ENCODE data around the gene TAF4. TPM values are rescaled to one million over a fixed set of nuclear protein-coding genes. Genes with fewer than 3 reads are reported as not detected.

Gene TAF4
- total RNA-seq, 1 donor from 2014 or later, result 3.1 TPM

- DNase-seq (ENCODE audit: low read depth, low spot score), result no peak
These were observed 20.6 kb downstream of the TAF4 start for GRCh38 chr20:62045118-62045517.

GRCh38 chr20:62044631-62045030 lies 21.1 kb downstream of the TAF4 start:
- no peak for DNase-seq (ENCODE audit: low read depth, low spot score)

- no peak for DNase-seq (ENCODE audit: low read depth, low spot score)
These were observed 22.4 kb downstream of the TAF4 start for GRCh38 chr20:62043131-62043914.

- DNase-seq (ENCODE audit: low read depth, low spot score), result no peak
These were observed 23.5 kb downstream of the TAF4 start for GRCh38 chr20:62042025-62042820.

GRCh38 chr20:62040933-62041332 lies 24.7 kb downstream of the TAF4 start:
- DNase-seq (ENCODE audit: low read depth, low spot score), result no peak

- DNase-seq (ENCODE audit: low read depth, low spot score), result no peak
These were observed 25.2 kb downstream of the TAF4 start for GRCh38 chr20:62040381-62040922.

GRCh38 chr20:62039738-62040137 lies 25.9 kb downstream of the TAF4 start:
- DNase-seq (ENCODE audit: low read depth, low spot score), result no peak

GRCh38 chr20:62032609-62033368 lies 32.9 kb downstream of the TAF4 start:
- DNase-seq (ENCODE audit: low read depth, low spot score), result no peak

- no peak for DNase-seq (ENCODE audit: low read depth, low spot score)
These were observed 34.1 kb downstream of the TAF4 start for GRCh38 chr20:62031462-62032092.

- DNase-seq (ENCODE audit: low read depth, low spot score), result no peak
These were observed 34.7 kb downstream of the TAF4 start for GRCh38 chr20:62030834-62031434.

GRCh38 chr20:62030357-62030756 lies 35.3 kb downstream of the TAF4 start:
- DNase-seq (ENCODE audit: low read depth, low spot score), result no peak

GRCh38 chr20:62029949-62030348 lies 35.7 kb downstream of the TAF4 start:
- DNase-seq (ENCODE audit: low read depth, low spot score), result no peak

- no peak for DNase-seq (ENCODE audit: low read depth, low spot score)
These were observed 36.4 kb downstream of the TAF4 start for GRCh38 chr20:62029296-62029695.

- DNase-seq (ENCODE audit: low read depth, low spot score), result no peak
These were observed 37.3 kb downstream of the TAF4 start for GRCh38 chr20:62028384-62028783.

GRCh38 chr20:62027698-62028321 lies 37.9 kb downstream of the TAF4 start:
- no peak for DNase-seq (ENCODE audit: low read depth, low spot score)

GRCh38 chr20:62027116-62027515 lies 38.6 kb downstream of the TAF4 start:
- no peak for DNase-seq (ENCODE audit: low read depth, low spot score)

GRCh38 chr20:62026564-62026856 lies 39.2 kb downstream of the TAF4 start:
- no peak for DNase-seq (ENCODE audit: low read depth, low spot score)

- peak; percentile 65 for DNase-seq (ENCODE audit: low read depth, low spot score)
These were observed 39.7 kb downstream of the TAF4 start for GRCh38 chr20:62025832-62026563.

- no peak for DNase-seq (ENCODE audit: low read depth, low spot score)
These were observed 40.3 kb downstream of the TAF4 start for GRCh38 chr20:62025394-62025793.

GRCh38 chr20:62023935-62024334 lies 41.7 kb downstream of the TAF4 start:
- no peak for DNase-seq (ENCODE audit: low read depth, low spot score)
